GM19238 (cell line): ENCODE results near the gene PRM3.

Source experiments
- DNase-seq: peaks from one replicate; pipeline ENCODE4 v3.0.0; 2011; ENCODE audit warnings: low spot score; ENCODE audit not compliant: insufficient read length

Gene PRM3

DNA sequence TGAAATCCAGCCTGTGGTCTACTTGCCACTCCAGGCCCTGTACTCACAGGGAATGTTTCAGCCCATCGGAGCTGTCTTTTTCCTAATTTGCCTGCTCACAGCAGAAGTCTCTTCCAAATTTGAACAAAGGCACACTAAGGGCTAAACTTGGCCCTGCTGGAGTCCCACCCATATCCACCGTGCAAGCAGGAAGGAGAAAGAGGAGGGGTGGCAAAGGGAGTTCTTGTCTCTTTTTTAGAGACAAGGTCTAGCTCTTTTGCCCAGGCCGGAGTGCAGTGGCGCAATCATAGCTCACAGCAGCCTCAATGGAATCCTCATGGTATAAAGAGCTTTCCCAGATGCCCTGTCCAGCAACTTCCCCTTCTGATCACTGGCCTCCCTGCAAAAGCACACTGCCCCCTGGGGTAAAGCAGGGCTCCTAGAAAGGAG is 10.4 kb upstream of the PRM3 start:
- no peak for DNase-seq

DNA sequence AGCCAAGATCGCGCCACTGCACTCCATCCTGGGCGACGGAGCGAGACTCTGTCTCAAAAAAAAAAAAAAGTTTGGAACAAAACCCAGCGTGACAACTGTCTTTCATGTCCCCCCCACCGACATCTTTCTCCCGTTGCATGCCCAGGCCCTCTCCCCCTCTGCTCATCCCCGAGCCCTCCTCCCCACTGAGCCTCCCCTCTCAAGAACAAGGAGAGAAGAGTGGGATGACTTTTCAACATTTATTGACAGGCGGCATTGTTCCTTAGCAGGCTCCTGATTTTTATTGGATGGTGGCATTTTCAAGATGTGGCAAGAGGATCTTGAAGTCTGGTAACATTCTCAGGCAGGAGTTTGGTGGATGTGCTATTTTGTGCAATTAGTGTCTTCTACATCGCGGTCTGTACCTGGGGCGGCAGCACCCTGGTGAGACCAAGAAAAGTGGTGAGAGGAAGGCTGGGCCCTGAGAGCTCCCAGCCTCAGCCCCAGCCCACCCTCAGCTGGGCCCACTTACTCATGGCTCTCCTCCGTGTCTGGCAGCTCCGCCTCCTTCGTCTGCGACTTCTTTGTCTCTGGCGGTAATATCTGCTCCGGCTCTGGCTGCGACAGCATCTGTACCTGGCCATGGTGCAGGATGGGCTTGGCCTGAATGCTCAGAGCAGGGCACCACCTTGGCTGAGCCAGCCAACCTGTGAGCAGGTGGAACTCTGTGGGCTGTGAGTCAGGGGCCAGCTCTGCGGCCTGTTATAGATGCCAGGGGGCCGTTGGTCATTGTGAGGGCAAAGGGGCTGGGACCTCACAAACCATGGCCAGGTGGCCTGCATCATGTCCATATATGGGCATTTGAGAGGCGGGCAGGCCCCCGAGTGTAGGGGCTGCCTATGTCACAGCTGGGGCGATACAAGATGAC is 7.4 kb upstream of the PRM3 start, which contains the start of gene PRM1:
Gene PRM1 (minus strand): TSS at position 715 of the 907 bp plus-strand sequence. CDS start 92 bp downstream, at position 623.
- no peak for DNase-seq

DNA sequence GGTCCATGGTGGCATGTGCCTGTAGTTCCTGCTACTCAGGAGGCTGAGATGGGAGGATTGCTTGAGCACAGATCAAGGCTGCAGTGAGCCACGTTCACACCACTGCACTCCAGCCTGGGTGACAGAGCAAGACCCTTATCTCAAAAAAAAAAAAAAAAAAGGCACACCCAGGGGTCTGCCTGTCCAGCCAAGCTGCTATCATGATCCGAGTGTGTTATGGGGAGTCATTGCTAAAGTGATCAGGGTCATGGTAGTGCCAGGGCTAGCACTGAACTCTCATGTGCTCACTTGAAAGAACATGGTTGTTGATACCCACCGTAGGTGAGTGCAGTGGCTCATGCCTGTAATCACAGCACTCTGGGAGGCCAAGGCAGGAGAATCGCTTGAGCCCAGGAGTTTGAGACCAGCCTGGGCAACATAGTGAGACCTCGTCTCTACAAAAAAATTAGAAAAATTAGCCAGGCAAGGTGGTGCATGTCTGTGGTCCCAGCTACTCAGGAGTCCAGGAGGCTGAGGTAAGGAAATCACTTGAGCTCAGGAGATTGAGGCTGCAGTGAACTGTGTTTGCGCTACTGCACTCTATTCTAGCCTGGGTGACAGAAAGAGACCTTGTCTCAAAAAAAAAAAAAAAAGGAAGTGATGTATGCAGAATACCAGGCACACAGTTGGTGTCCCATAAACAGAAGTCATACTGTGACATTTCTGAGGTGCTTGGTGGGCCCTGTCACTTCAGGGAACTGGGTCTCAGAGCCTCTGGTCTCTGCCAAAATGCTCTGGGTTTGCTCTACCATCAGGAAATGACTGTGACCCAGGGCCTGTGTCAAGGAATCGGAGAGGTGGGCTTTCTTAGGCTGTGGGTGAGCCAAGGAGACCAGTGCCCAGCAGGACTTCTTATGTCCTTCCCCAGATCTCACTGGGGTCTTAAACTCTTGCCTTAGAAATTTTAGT is 5.5 kb upstream of the PRM3 start:
- no peak for DNase-seq

DNA sequence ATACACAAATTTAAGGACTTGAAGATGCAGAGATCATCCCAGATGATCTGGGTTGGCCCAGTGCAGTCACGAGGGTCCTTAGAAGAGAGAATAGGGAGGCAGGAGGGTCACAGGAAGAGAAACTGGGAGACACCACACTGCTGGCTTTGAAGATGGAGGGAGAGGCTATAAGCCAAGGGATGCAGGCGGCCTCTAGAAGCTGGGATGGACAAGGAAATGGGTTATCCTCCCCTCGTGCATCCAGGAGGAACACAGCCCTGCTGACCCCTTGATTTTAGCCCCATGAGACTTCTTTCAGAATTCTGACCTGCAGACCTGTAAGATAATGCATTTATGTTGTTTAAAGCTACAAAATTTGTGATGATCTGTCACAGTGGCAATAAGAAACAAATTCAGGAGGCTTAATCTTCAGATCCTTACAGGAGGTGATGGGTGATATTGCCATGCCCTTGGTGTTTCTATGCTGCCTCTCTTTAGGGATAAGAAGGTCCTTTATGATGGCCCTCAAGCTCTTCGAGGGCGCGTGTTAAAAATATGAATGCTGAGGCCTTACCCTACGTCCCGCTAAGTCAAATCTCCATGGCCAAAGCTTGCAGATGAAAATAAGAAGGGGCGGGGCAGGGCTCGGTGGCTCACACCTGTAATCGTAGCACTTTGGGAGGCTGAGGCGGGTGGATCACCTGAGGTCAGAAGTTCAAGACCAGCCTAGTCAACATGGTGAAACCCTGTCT is 4.3 kb upstream of the PRM3 start:
- DNase-seq, result no peak

DNA sequence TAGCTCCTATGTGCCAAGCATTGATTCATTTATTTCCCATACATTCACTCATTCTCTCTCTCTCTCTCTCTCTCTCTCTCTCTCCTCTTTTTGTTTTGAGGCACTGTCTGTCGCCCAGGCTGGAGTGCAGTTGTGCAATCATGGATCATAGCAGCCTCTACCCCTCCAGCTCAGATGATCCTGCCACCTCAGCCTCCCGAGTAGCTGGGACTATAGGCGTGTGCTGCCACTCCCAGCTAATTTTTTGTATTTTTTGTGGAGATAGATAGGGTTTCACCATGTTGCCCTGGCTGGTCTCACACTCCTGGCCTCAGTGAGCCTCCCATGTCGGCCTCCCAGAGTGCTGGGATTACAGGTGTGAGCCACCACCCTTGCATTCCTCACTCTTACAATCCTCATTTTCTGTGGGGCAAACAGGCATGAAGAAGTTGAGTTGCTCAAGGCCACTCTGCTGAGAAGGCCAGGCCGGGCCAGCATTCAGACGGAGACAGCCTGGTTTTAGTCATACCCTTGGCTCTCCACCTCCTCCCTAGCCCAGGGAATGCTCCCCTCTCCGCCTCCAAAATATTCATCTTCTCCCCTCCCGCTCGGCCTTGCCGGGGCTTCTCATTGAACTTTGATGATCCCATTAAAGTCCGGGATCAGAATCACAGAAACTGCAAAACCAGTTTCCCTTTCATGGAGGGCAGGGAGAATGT is 3.6 kb upstream of the PRM3 start:
- DNase-seq, result no peak

DNA sequence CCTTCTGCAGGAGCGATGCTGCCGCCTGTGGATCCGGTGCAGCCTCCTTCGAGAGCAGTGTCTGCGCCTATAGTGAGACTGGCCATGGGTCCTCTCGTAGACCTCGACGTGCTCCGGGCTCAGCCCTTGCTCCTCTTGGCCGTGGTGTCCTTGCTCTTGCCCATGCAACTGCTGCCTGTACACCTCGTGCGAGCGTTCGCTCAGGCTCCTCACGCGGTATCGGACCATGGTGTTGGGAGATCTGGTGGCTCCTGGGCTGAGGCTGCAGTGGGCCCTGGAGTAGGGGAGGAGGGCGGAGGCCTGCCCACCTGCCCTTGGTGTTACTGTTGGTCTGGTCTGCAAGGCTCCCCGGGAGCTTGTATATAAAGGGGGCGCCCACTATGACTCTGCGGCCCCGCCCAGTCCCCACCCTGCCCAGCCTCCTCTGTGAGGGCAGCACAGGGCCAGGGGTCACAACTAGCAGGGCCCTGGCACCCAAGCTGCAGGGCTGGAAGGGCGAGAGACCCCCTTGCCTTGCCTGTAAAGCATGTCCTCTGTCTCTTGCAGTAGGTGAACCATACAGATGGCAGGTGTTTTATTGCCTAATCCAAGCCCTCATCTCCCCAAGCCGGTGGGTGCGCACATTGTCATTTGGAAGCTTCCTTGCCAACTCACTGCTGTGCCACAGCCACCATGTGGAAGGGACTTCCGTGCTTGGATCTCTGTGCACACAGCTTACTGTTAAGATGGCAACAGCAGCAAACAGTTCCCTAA is 2.9 kb upstream of the PRM3 start, which contains the start of gene PRM2:
Gene PRM2 (minus strand): TSS at position 338 of the 753 bp plus-strand sequence. CDS start 110 bp downstream, at position 228.
- no peak for DNase-seq

DNA sequence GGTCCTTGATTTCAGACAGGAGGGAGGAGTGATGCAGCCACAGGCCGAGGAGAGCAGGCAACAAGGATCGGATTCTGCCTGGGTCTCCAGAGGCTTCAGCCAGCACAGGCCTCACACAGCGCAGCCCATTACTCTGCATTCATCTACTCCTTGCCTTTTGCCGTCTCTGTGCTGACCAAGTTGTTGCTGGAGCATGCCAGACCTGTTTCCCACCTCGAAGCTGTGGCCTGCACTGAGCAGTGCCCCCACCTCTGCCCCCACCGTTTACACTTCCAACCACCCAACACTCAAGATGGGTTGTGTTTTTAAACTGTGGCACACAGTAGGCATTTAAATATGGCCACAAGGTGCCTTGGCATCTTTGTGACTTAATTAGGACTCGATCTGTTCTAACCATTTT is 1.5 kb upstream of the PRM3 start:
- no peak for DNase-seq

DNA sequence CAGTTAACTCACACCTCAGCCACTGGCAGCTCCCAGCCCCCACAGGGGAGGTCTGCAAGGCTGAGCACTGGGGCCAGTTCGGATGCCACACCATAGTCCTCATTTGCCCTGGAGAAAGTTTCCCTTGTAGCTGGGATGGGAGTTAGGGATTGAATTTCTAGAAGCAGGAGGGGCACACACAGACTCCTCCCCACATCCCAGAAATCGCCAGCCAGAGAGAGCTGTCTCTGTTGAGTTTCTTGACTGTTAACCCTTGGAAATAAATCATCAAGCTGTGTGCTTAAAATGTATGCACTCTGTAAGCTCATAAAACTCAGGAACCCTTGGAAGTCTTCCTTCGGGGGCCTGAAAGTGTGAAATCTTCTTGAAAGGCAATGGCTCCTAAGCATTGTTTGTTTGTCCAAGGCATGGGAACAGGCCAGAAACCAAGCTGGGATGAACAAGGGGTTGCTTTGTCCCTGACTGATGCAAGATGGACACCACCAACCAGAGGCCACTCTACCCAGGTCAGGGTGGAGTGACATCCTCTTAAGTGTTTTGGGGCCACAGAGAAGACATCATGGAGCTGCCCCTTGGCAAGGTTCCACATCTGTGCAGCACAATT is 394 bp upstream of the PRM3 start:
- DNase-seq, result no peak

DNA sequence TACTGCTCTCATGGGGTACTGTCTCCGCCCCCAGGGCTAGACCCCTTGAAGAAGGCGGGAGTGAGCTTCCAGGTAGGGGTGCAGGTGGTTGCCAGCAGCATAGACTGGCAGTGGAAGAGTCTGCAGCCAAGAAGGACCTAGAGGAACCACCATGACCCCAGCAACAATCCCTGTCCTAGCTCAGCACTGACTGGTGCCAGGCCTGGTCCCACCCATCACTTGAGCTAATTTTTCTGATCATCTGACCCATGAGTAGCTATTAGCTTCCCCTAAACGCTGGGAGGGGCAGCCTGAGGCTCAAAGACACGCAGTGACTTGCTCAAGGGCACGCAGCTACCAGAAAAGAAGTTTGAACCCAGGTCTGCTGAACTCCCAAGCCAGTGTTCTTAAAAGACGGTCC is 945 bp downstream of the PRM3 start:
- DNase-seq, result no peak

DNA sequence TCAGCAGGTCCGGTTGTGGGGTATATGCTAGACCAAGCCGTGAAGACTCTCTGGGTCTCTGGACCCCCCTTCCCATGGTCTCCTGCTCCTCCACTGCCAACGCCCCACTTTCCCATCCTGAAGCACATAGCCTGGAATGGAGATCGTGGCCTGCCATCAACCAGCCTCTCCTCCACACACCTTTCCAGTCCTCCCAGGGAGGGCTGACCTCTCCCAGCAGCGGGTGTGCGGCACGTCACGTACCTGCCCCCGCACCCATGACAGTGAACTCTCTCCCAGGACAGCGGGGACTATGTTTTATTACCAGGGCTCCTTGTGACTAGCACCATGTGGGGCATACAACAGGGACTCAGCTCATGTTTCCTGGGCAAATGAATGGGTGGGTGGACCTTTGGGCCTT is 1.8 kb downstream of the PRM3 start:
- DNase-seq, result no peak

DNA sequence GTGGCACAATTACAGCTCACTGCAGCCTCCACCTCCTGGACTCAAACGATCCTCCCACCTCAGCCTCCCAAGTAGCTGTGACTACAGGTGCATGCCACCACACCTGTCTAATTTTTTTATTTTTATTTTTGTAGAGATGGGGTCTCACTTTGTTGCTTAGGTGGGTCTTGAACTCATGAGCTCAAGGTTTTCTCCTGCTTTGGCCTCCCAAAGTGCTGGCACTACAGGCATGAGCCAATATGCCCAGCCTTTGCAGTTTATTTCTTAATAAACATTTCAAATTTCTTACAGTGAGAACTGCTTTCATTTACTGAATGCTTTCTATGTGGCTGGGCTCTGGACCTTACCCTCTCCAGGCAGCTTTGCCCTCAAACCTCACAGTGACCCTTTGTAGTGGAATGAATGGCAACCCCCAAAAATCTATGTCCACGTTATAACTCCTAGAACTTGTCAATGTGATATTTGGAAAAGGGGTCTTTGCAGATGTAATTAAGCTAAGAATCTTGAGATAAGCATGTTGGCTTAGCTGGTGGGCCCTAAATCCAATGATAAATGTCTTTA is 2.7 kb downstream of the PRM3 start:
- no peak for DNase-seq

DNA sequence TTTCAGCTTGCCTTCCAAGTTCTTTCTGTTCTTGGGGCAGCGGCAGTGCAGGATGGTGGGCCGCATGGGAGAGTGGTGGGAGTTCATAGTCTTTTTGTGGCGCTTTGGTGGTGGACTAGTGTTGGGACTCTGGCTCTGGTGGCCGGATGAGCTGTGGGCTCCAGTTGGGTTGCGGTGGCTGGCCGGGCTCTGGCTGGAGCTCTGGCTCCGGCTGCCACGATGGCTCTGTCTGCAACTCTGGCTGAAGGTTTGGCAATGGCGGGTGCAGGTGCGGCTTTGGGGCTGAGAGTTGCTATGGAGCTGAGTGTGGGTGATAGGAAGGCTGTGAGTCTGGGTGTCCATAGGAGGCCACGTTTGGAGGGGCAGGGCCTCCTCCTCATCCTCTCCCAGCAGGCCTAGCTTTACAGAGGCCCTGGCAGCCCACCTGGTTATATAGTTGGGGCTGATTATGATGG is 4.5 kb downstream of the PRM3 start, which contains the start of gene TNP2:
Gene TNP2 (minus strand): TSS at position 405 of the 455 bp plus-strand sequence. CDS start 63 bp downstream, at position 342.
- DNase-seq, result no peak

DNA sequence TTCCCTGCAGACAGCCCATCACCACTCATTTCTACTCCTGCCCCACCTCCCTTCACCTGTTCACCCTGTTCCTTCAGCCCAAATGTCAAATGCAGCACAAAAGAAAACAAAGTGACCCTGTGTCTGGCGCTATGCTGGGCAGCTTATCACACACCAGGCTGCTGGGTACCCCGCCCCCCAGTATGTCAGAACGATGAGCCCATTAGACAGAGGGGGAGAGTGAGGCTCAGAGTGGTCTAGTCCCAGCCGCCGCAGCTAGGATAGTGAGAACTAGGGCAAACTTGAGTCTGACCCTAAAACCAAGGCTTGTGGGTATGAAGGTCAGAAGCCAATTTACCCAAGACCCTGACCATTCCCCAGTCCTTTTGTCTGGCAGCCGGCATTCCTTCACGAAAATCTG is 8.3 kb downstream of the PRM3 start:
- no peak for DNase-seq

DNA sequence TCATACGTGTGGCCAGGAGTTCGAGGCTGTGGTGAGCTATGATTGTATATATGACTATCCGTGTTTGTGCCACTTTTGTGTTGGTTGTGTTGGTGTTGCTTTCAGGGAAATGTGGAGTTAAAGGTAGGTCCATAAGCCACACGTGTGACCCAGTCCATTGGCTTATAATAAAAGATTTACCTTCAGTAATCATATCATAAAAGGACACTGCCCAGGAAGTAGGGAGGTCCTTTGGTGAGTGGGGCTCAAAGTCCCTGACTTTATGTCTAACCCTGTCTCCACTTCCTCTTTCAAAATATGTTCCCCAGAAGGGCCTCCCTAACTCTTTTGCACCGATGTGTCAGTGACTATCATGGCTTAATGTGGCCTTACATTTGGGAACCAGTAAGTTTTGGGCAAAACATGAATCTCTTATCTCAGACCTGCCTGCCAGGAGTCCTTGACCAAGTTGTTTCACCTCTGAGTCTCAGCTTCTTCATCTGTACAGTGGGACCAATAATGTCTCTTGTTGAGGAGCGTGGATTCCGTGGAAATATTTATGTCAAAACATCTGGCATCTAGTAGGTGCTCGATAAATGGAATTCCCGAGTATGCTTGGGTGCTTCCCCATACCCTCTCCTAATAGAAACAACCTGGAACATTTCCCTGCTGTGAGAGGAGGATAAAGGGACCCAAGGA is 9.1 kb downstream of the PRM3 start:
- DNase-seq, result no peak

DNA sequence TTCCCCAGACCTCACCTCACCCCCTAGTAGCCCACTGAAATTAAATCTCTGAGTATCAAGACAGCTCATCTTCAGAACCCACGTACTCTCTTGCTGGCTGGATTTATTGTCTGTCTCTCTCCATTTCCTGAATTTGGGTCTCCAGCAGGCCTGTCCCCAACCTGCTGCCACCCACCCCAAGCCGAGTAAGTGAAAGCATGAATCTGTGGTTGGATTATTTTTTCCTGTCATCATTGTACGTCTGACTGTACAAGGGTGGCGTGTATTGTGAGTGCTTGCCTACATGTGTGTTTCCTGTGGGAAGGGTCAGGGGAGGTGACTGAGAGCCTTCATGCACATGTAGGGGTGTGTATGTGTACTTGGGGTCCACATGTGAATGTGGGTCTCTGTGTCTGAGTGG is 9.7 kb downstream of the PRM3 start:
- no peak for DNase-seq

DNA sequence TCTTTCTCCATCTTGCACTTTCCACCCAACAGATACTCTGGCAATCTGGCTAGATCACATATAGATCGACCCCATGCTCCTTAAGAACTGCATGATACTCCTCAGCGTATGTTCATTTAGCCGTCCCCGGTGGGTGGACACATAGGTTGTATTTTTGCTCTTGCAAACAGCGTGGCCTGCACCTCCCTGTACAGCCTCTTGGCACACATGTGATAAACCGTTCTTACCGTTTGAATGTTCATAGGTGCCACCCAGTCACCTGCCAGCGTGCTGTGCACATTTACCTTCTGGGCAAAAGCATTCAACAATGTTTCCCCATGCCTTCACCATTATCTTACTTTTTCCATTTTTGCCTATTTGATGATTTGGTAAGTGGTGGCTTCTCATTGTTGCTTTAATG is 10.5 kb downstream of the PRM3 start:
- DNase-seq, result no peak

DNA sequence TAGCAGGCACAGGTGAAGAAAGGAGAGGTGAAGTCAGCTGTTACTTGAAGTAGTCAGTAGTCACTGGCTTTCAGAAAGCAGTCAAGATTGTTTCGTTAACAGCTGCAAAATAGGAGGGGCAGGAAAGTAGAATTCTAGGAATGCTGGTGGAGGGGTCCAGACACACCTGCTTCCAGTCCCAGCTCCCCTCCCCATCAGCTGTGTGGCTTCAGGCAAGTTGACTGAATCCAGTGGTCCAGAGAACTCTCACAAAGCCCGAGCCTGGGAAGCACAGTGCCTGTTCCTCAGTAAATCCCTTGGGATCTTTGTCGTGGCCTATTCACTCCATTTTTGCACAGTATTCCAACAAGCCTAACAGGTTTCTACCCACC is 12.8 kb downstream of the PRM3 start:
- no peak for DNase-seq
